Measurements from ENCODE around the gene NCKAP5L.

GRCh38 chr12:49806877-49807276 is 21.3 kb downstream of the NCKAP5L start:
- TF ChIP-seq CTCF (IDR thresholded peaks at IDR 0.05; ENCODE audit: extremely low read depth in 1 of 2, insufficient read depth in 1 of 2, low read depth in 1 of 2, low read length in 2 of 2) (no peak), JUN (IDR thresholded peaks at IDR 0.05; ENCODE audit: borderline replicate concordance, insufficient read depth, insufficient read length, low read depth) (no peak), EZH2 (IDR thresholded peaks at IDR 0.05; ENCODE audit: borderline replicate concordance, low read depth, low read length, severe bottlenecking) (no peak), MAX (IDR thresholded peaks at IDR 0.05; ENCODE audit: insufficient read depth, insufficient read length) (no peak), POLR2A (IDR thresholded peaks at IDR 0.05; ENCODE audit: low read depth, low read length) (no peak), POLR2AphosphoS5 (IDR thresholded peaks at IDR 0.05; ENCODE audit: insufficient read depth, low read depth, low read length) (no peak), MYC (IDR thresholded peaks at IDR 0.05; ENCODE audit: low read depth, low read length) (no peak), FOS (IDR thresholded peaks at IDR 0.05; ENCODE audit: borderline replicate concordance, insufficient read depth, low read length) (no peak), GATA2 (IDR thresholded peaks at IDR 0.05; ENCODE audit: insufficient read depth, insufficient read length, low read depth, low read length) (no peak)
